Esophagus muscularis mucosa (tissue), 3 donors: ENCODE results near the gene TAF10.

Experiments used
- CTCF ChIP-seq, 3 experiments: fragments of 200-600 bp in 2 of 3; fragments of 450-650 bp in 1 of 3; sonication (generic) in 2 of 3; IDR thresholded peaks; one replicate each; pipeline ENCODE4 v1.5.1; 2017 to 2019; ENCODE audit warnings: antibody characterized with exemption in 3 of 3, mild to moderate bottlenecking in 2 of 3, moderate library complexity in 1 of 3
- POLR2A ChIP-seq: fragments of 450-650 bp; IDR thresholded peaks from one replicate; pipeline ENCODE4 v1.6.1; 2017; ENCODE audit warnings: antibody characterized with exemption, moderate library complexity, mild to moderate bottlenecking, low read depth

- TF ChIP-seq CTCF (IDR thresholded peaks at IDR 0.05) (no peak), POLR2A (no peak)
These were observed 20.4 kb upstream of the TAF10 start for GRCh38 chr11:6632116-6633073.
